T1000 (cell line): ENCODE results near the gene PATL2.
"Not testable (repeated sequence)": the region's sequence is repeated elsewhere in the genome, so short reads cannot be mapped to it uniquely, and the experiment has no call there.

Experiments used
- DNase-seq: peaks from one replicate; lab custom pipeline; 2025; ENCODE audit warnings: mixed read lengths; lab: John Stamatoyannopoulos, UW

PATL2 gene

DNA sequence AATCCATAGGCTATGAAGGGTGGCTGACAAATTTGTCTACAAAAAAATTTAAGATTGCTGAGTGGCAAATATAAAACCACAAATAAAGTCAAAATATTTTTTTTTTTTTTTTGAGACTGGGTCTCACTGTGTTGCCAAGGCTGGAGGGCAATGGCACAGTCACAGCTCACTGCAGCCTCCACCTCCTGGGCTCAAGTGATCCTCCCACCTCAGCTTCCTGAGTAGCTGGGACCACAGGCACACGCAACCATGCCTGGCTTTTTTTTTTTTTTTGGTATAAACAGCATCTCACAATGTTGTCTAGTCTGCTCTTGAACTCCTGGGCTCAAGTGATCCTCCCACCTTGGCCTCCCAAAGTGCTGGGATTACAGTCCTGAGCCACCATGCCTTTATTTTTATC lies 20.9 kb downstream of the PATL2 start:
- not testable (repeated sequence) for DNase-seq

DNA sequence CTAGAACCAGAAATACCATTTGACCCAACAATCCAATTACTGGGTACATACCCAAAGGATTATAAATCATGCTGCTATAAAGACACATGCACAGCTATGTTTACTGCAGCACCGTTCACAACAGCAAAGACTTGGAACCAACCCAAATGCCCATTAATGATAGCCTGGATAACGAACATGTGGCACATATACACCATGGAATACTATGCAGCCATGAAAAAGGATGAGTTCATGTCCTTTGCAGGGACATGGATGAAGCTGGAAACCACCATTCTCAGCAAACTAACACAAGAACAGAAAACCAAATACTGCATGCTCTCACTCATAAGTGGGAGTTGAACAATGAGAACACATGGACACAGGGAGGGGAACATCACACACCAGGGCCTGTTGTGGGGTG lies 21.8 kb downstream of the PATL2 start:
- not testable (repeated sequence) for DNase-seq

DNA sequence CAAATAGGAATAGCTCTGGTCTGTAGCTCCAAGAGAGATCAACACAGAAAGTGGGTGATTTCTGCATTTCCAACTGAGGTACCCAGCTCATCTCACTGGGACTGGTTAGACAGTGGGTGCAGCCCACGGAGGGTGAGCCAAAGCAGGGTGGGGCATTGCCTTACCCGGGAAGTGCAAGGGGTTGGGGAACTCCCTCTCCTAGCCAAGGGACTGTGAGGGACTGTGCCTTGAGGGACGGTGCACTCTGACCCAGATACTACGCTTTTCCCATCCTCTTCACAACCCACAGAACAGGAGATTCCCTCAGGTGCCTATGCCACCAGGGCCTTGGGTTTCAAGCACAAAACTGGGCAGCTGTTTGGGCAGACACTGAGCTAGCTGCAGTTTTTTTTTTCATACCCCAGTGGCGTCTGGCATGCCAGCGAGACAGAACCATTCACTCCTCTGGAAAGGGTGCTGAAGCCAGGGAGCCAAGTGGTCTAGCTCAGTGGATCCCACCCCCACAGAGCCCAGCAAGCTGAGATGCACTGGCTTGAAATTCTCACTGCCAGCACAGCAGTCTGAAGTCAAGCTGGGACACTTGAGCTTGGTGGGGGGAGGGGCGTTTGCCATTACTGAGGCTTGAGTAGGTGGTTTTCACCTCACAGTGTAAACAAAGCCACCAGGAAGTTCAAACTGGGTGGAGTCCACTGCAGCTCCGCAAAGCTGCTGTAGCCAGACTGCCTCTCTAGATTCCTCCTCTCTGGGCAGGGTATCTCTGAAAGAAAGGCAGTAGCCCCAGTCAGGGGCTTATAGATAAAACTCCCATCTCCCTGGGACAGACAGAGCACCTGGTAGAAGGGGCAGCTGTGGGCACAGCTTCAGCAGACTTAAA lies 28.1 kb downstream of the PATL2 start:
- DNase-seq, result not testable (repeated sequence)

DNA sequence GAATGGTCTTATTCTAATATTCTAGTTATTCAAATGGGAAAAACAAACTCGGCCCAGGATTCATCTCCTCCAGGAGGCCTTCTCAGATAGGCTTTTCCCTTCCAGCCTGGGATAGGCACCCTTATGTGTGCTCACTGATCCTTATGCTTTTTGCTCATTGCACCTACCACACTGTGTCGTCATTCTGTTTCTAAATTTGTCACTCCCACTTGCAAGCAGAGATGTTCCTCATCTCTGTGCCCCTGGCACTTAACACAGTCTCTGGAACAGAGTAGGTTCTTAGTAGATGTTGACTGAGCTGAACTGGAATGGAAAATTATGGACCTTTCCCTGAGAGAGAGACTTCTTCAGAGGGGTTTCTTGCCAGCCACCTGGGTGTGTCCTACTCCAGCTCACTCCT lies 28.9 kb downstream of the PATL2 start:
- DNase-seq, result no peak

DNA sequence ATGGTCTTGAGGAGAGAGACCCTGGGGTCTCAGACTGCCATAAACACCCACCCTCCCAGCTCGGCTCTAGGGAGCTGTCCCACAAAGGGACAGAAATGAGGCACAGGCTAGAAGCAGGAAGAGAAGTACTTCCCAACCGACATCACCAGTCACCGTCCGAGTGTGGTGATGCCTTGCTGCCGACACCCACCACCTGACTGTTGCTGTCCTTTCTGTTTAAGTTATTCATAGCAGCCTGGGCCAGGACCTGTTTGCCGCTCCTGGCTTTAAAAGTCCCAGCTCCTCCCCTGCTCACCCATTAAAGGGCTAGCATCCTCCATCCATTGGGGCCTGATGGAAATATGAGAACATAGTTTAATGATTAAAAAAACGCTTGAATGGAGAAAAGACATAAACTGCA lies 34.4 kb downstream of the PATL2 start:
- no peak for DNase-seq

DNA sequence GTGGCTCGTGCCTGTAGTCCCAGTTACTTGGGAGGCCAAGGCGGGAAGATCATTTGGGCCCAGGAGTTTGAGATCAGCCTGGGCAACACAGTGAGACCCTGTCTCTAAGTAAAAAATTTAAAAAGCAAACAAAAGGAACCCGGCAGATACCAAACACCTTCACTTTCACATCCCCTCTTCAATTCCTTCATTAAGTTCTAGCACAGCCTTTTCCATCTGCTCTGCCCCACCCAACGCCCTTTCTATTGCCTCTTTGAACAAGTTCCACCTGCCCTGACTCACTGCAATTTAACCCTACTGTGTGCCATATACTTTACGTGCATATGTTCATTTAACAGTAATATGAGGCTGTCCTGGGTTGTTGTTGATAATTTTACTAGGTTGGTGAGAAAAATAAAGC lies 35.2 kb downstream of the PATL2 start:
- DNase-seq, result no peak

DNA sequence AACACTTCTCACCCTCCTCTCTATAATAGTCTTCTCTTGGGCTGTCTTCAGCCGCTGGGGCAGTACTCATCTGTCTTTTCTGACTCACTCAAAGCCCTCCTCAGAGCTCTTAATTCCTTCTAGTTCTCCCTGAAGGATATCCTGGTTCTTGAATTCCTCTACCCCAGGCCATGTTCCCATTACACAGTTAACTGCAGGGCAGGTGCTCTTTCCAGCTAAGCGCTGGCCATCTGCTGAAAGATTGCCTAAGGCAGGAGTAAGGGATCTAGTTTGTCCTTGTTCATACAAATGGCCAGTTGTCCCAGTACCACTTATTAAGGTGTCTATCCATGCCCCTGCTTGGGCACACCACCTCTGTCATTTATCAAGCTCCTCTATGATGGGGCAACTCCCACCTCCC lies 37.5 kb downstream of the PATL2 start:
- DNase-seq, result no peak

DNA sequence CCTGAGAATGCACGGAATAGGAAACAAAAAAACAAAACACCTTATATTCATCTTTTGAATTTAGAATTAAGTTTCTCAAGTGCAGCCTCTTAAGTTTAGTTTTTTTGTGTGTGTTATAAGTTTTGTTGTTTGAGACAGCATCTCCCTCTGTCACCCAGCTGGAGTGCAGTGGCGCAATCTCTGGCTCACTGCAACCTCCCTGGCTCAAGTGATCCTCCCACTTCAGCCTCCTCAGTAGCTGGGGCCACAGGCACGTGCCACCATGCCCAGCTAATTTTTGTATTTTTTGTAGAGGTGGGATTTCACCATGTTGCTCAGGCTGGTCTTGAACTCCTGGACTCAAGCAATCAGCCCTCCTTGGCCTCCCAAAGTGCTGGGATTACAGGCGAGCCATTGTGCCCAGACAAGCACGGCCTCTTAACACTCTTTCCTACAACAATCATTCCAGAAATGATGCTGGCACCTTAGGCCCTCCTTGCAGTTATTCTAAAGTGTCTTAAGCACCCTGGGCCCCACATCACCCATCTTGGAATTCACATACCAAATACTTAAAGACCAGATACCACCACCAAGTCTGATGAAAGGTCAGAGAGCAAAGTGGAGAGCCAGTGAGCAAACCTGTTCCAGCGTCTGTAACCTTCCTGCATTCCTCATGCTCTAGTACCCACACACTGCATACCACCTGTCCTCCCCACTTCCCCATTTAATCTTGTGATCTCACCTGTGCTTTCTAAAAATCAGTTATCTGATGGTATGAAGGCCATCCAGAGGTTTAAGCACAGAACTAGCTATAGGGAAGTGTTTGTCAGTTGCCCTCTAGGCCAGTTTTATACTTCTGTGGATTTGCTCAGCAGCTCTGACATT lies 40.8 kb downstream of the PATL2 start:
- no peak for DNase-seq

DNA sequence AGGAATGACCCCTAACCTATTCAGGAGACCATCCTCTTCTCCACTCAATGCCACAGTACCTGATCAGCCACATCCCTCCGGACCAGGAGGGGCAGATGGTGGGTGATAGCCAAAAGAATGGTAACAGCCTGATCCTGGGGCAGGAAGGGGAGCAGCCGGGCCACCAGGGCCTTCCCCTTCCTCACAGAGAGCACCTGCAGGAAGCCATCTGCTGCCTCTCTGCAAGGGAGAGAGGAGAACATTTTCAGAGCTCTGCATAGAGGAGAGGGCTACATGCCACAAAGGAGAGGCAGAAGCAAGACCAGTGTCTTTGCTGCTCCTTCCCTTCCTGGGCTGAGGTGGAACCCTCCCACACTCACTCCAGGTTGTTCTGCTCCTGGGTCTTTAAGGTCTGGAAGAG lies 42.2 kb downstream of the PATL2 start:
- DNase-seq, result no peak

DNA sequence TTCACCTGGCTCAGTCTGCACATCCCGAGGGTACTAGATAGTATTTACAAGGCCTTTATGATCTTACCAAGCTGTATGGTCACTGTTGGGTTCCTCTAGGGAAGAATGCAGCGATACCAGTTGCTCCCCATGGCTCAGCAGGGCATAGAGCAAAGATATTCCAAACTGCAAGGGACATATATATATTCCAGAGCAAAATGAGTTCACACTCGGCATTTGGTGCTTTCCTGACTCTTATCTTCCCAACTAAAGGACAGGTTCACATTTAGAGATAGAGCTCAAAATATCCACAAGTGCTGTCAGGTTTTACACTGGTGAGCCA lies 44.1 kb downstream of the PATL2 start:
- no peak for DNase-seq

DNA sequence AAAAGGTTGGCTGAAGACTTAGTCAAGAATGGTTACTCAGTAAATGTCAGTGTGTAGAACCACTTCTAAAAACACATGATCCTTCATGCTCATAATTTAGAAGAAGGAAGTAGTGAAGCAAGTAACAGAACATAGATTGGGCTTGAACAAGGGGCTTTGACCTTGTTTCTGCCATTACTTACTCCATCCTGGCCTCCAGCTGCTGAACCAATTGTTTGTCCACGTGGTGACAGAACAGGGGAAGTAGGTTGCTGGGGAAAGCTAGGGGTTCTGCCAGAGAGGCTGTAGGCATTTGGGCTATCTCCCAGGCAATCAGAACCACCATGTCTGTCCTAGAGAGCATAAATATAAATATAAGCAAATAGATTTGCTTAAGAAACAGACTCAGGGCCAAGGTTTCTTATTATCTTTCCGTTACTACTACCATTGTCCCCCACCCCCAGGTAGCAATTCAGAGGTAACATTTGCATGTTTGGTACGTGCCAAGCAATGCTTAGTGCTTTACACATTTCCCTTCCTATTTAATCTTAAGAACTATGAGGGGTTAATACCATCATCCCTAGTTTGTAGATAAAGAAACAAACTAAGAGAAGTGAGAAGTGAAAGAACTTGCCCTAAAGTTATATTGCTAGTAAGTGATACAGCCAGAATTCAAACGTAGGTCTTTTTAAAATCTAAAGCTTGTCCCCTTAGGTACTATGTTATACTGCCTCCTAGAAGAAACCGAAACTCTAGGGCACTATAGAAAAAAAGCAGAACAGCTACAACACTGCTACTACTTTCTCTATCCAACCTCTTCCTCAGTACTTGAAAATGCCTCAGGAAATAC lies 44.7 kb downstream of the PATL2 start:
- no peak for DNase-seq

DNA sequence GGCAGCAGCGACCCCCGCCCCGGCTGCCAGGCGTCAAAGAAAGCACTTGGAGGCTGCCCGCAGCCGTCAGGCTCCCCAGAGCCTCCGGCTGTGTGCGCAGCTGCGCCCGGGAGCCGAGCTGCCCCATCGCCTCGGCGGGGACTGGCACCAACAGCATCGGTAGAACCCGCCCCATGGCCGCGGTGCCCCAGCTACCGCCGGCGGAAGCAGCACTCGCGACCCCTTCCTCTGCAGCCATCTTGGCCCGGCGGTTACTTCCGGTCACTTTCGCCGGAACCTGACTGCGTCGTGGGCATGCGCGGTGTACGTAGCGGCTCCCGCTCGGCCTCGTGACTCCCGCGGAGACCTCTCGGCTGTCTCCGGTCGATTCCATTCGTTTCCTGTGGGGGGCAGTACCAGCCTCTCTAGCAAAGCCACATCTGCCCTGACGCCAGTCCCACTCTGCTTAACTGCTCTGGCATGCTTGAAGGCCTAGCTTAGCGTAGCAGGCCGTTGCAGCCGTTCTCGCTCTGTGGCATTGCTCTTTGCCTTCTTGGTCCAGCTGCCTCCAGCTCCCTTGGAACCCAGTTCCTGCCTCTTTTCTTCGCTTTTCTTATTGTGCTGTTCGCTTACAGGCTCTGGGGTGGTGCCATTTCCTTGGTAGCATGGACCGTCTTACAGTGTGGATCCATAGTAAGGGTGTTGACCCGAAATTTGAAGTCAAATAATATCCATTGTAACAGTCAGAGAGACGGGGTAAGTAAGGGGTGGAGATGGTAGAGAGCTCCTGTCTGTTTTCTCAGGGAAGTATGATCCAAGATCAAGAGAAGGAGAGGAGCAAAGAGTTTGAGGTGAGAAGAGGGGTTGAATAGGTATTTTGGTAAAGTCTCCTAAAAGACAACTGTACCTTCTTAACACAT lies 47.5 kb downstream of the PATL2 start, which contains the start of gene SPG11:
Gene SPG11 (minus strand): TSS at position 253 of the 899 bp plus-strand sequence. CDS start 15 bp downstream, at position 238.
- DNase-seq, result peak; percentile 89

DNA sequence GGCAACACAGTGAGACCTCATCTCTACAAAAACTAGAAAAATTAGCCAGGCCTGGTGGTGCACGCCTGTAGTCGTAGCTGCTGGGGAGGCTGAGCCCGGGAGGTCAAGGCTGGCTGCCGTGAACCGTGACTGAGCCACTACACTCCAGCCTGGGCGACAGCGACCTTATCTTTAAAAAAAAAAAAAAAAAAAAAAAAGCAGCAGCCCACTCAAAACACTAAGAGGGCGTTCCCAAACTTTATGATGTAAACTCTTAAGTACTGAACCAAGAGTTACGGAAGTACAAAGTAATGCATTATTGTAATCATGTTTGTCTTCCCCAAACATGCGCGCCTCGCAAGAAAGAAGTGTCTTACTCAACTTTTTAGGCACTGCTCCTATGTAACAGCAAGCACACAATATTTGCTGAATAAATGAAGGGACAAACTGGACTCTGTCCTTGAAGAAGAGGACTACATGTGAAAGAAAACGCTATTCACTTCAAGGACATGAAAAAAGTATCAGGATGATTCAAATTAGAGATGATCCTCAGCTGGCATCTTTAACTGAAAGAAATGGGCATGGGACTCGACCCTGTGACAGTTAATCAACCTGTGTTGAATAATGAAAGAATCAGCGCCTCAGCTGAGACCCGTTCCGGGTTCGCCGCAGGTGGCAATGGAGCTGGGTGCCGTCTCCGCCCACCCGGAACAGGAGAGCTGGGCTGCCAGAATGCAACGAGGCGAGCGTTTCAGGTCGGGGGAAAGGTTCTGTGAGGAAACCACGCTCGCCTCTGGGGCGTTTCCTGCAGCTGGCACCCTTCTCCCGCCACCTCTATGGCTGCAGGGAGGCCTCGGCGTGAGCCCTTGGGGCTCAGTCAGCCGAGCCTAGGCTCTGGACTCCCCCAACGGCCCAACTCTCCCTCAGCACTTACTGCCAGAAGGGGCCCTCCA lies 48.4 kb downstream of the PATL2 start:
- peak; percentile 20 for DNase-seq

DNA sequence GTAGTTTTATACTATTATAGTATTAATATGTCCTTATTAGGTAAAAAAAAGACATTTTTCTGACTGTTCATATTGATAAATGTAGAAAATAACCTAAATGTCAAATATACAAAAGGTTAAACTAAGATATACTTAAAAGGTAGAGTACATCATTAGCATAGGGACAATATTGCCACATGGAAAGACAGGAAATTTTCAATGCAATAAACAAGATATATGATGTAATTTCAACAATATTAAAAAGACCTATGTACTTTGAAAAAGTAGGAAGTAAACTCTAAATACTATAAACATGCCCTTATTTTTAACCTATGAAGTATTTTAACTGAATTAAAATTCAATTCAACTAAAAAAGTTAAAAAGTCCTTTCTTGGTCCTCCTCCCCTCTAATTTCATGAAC lies 49.5 kb downstream of the PATL2 start:
- DNase-seq, result no peak

DNA sequence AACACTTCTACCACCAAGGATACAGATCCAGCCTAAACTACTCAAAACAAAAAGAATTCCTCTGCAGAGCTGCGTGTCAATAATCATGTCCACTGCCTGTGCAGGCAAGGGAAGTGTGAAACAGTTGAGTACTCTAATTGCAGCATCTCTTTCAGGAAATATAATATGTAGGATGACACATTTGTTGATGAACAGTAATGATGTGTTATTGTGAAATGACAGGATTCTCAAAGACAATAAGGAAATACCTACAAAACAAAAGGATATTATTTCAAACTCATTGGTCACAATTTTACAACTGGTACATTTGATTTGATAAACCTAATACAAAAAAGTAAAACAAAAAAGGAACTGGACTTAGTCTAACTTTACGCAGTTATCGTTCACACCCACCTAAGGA lies 52.1 kb downstream of the PATL2 start:
- no peak for DNase-seq

DNA sequence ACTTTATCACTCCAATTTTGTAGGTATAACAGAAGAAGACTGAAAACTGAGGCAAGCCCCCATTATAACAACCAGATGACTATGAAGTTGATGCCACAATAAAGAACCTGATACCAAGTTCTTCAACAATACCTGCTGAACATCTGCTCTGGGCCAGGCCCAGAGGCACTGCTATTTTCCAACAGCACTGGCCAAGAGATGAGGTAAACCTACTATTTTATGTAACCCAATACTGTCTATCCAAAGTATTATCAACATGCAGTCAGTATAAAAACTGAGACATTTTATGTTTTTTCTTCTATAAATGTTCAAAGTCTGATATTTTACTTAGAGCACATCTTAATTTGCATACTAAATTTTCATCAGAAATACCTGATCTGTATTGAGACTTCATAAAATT lies 53.7 kb downstream of the PATL2 start:
- no peak for DNase-seq

DNA sequence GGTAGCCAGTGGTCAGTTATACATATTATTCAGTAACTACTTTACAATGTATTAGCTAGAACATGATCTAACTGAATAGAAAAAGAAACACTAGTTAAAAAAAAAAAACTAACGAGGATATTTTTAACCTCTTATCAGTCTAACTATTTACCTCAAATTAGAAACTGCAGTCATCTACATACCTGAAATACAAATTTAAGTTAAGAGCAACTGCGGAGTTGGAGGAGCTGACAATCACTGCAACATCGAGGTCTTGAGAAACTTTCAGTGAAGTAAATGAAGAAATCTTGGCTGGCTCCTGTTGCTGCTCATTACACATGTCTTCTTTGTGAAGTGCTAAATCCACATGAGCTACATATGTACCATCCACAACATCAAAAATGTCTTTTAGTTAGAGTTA lies 54.2 kb downstream of the PATL2 start:
- no peak for DNase-seq

DNA sequence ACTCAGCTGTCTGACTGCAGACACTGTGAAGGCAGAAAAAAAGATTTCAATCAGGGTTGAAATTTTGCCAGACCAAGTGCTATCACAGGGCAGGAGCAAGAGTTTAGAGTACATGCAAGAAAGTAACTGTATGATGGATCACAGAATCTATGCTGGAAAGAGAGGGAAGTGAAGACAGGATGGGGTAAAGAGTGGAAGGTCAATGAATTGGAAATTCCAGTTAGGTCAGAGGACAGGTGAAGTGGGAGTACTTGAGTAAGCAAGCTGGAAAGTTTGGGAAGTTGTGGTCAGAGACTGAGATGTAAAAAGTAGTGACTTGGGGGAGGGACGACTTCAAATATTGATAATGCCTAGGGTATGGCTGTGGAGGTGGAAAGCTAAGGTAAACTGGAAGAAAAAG lies 54.8 kb downstream of the PATL2 start:
- DNase-seq, result no peak

DNA sequence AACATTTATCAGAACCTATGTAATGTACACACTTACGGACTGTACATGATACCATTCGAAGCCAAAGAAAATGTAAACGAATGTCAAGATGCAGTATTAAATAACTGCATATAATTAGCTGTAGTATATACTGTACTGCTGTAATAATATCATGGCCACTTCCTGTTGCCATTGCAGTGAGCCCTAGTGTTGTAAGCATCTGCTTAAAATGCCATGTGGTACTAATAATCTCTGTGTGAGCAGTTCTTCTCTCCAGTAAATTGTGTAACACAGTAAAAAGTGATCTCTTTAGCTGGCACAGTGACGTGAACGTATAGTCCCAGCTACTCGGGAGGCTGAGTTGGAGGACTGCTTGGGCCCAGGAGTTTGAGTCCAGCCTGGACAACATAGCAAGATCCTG lies 56.3 kb downstream of the PATL2 start:
- no peak for DNase-seq

DNA sequence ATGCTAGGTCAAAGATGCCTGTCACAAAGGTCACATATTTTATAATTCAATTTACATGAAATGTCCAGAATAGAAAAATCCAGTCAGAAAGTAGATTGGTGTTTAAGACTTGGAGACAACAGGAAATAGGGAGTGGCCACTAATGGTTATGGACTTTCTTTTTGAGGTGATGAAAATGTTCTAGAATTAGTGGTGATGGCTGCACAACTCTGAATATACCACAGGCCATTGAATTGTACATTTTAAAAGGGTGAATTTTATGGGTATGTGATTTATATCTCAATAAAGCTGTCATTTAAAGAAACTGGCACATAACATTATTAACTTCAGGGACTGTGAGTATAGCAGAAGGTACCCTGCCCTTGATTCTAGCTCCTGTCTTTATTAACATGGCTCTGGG lies 63.5 kb downstream of the PATL2 start:
- DNase-seq, result no peak
